ENCODE data around the gene PER2.

GRCh38 chr2:238287737-238288649 is at the start of gene PER2:
- TF ChIP-seq CTCF (IDR thresholded peaks at IDR 0.05): no peak
- no peak for TF ChIP-seq POLR2A (IDR thresholded peaks at IDR 0.05)
